Choroid plexus epithelial cell (primary cell): ENCODE data around the gene PLEKHM2.

Experiments
- DNase-seq: peaks from one replicate; pipeline ENCODE4 v3.0.0-alpha.2; 2010; ENCODE audit warnings: low read depth
- H3K4me3 ChIP-seq: 2 replicates; pipeline ENCODE4 v1.5.1; 2011; ENCODE audit warnings: low read depth, mild to moderate bottlenecking, control low read depth, low read length, moderate library complexity
- CTCF ChIP-seq: conservative IDR thresholded peaks from 2 replicates; pipeline ENCODE4 v1.5.1; 2011; ENCODE audit warnings: low read depth, mild to moderate bottlenecking, control low read depth, inconsistent platforms, low read length, moderate library complexity

The PLEKHM2 gene

GRCh38 chr1:15663925-15664324 is 20.2 kb upstream of the PLEKHM2 start:
- DNase-seq: no peak
- no peak overlapping the region for H3K4me3 ChIP-seq
- TF ChIP-seq CTCF: no peak

- no peak overlapping the region for H3K4me3 ChIP-seq
- TF ChIP-seq CTCF: no peak
- no peak for DNase-seq
These were observed 16.8 kb upstream of the PLEKHM2 start for GRCh38 chr1:15667362-15667761.

- H3K4me3 ChIP-seq: no peak overlapping the region
- TF ChIP-seq CTCF: no peak
- no peak for DNase-seq
These were observed 15.9 kb upstream of the PLEKHM2 start for GRCh38 chr1:15668089-15668754.

- DNase-seq: no peak
- no peak for TF ChIP-seq CTCF
- H3K4me3 ChIP-seq: no peak overlapping the region
These were observed 15.0 kb upstream of the PLEKHM2 start for GRCh38 chr1:15669074-15669473.

GRCh38 chr1:15669864-15670263 is 14.3 kb upstream of the PLEKHM2 start:
- TF ChIP-seq CTCF: no peak

GRCh38 chr1:15671430-15671829 is 12.7 kb upstream of the PLEKHM2 start:
- H3K4me3 ChIP-seq: no peak overlapping the region
- no peak for TF ChIP-seq CTCF
- DNase-seq: no peak

More at GRCh38 chr1:15669864-15670263, 14.3 kb upstream of the PLEKHM2 start:
- no peak overlapping the region for H3K4me3 ChIP-seq
- DNase-seq: no peak

GRCh38 chr1:15674386-15675159 is 9.5 kb upstream of the PLEKHM2 start:
- TF ChIP-seq CTCF: no peak
- no peak for DNase-seq

More at GRCh38 chr1:15674386-15675159, 9.5 kb upstream of the PLEKHM2 start:
- no peak overlapping the region for H3K4me3 ChIP-seq
